HepG2 (cell line): ENCODE measurements around the gene RCAN2. TPM values are rescaled to one million over a fixed set of nuclear protein-coding genes. Genes with fewer than 3 reads are reported as not detected.

ENCODE experiments used
- ATAC-seq: fragments of 200-7000 bp; cut with Tn5 transposase; 3 replicates; pipeline ENCODE4 v1.9.1; 2020; ENCODE audit warnings: mild to moderate bottlenecking, moderate library complexity
- BruUV-seq: library from RNA; stranded (reverse); fragments of 400-500 nt; replicated peaks from 2 replicates; lab custom pipeline; 2021; lab: Mats Ljungman, UMichigan
- CTCF ChIA-PET: fragments of 300-600 bp; formaldehyde crosslinking; extraction: SDS; loops from one replicate; lab custom pipeline; 2021; ENCODE audit warnings: low total read pairs, inconsistent platforms, low intra/inter-chr PET ratio; lab: Yijun Ruan, JAX
- POLR2A ChIA-PET: fragments of 350-600 bp; sonication (Branson Sonifier 250); formaldehyde crosslinking; loops from one replicate; lab custom pipeline; 2020; ENCODE audit warnings: antibody characterized with exemption, inconsistent platforms; lab: Yijun Ruan, JAX
- DNase-seq: peaks from one replicate; pipeline ENCODE4 v3.0.0-alpha.2; 2015; ENCODE audit warnings: low spot score
- FAIRE-seq: peaks from 3 replicates; lab custom pipeline; 2011; peaks lifted over from hg19 to GRCh38; lab: Jason Lieb, UNC
- H2AFZ ChIP-seq: one replicate; pipeline ENCODE4 v1.6.1; 2011; ENCODE audit warnings: low read length, inconsistent platforms
- H3K27ac ChIP-seq: fragments of 300-600 bp; 3 replicates; pipeline ENCODE4 v1.8.0; 2011; ENCODE audit warnings: mixed run types, mild to moderate bottlenecking, mixed read lengths, low read length, inconsistent platforms; ENCODE audit not compliant: insufficient read depth; ENCODE audit errors: extremely low read length
- H3K27me3 ChIP-seq, 2 experiments: fragments of 200-600 bp in 1 of 2; 2 replicates in 1 of 2; 3 replicates in 1 of 2; pipeline versions ENCODE4 v1.6.0 to v1.8.0; 2011; ENCODE audit warnings: low read length in 2 of 2, mild to moderate bottlenecking in 2 of 2, moderate library complexity in 2 of 2, inconsistent platforms in 1 of 2; ENCODE audit not compliant: insufficient read depth in 2 of 2, control insufficient read depth in 1 of 2
- H3K36me3 ChIP-seq, 2 experiments: fragments of 200-600 bp in 1 of 2; replicated peaks in 1 of 2; 2 replicates in 1 of 2; 3 replicates in 1 of 2; pipeline versions ENCODE4 v1.5.1 to v1.8.0; 2011; ENCODE audit warnings: low read length in 2 of 2, inconsistent platforms in 1 of 2; ENCODE audit not compliant: insufficient read depth in 2 of 2, control insufficient read depth in 1 of 2
- H3K4me1 ChIP-seq: 2 replicates; pipeline ENCODE4 v1.5.1; 2012; ENCODE audit warnings: low read length, inconsistent platforms; ENCODE audit not compliant: insufficient read depth
- H3K4me2 ChIP-seq: 2 replicates; pipeline ENCODE4 v1.6.0; 2011; ENCODE audit warnings: low read depth, low read length, inconsistent platforms
- H3K4me3 ChIP-seq, 3 experiments: fragments of 200-600 bp in 1 of 3; sonication (generic), shearing (Covaris generic) in 1 of 3; replicated peaks in 1 of 3; 2 replicates each; pipeline ENCODE4 v1.5.1; 2011 to 2016; ENCODE audit warnings: low read length in 3 of 3, inconsistent platforms in 2 of 3, low read depth in 2 of 3, mild to moderate bottlenecking in 2 of 3, control low read depth in 1 of 3, mixed read lengths in 1 of 3; ENCODE audit not compliant: insufficient read depth in 1 of 3
- H3K79me2 ChIP-seq: one replicate; pipeline ENCODE4 v1.6.1; 2011; ENCODE audit warnings: low read length, inconsistent platforms; ENCODE audit not compliant: insufficient read depth
- H3K9ac ChIP-seq: 2 replicates; pipeline ENCODE4 v1.6.0; 2011; ENCODE audit warnings: mild to moderate bottlenecking, low read depth, low read length, inconsistent platforms; ENCODE audit not compliant: insufficient read depth
- H3K9me3 ChIP-seq: 2 replicates; pipeline ENCODE4 v1.5.1; 2012; ENCODE audit warnings: mild to moderate bottlenecking, low read length
- H4K20me1 ChIP-seq: 2 replicates; pipeline ENCODE4 v1.6.0; 2011; ENCODE audit warnings: inconsistent platforms, mild to moderate bottlenecking, low read length, moderate library complexity; ENCODE audit not compliant: insufficient read depth
- ATM ChIP-seq: fragments of 450-650 bp; IDR thresholded peaks from 2 replicates; pipeline ENCODE4 v1.7.1; 2017; ENCODE audit warnings: mild to moderate bottlenecking, borderline replicate concordance
- CBX2 ChIP-seq, 2 experiments: fragments of 200-600 bp in 1 of 2; sonication (generic); formaldehyde crosslinking in 1 of 2; IDR thresholded peaks; 2 replicates each; pipeline versions ENCODE4 v1.7.0 to v1.8.1; 2018 to 2022; ENCODE audit warnings: low read depth in 2 of 2, low read length in 1 of 2, mild to moderate bottlenecking in 1 of 2, missing genetic modification reagents in 1 of 2
- ESRRA ChIP-seq: sonication (generic); formaldehyde crosslinking; IDR thresholded peaks from 2 replicates; pipeline ENCODE4 v1.5.1; 2020; ENCODE audit warnings: mild to moderate bottlenecking, low read depth, missing genetic modification reagents
- FOXA3 ChIP-seq: IDR thresholded peaks from 2 replicates; pipeline ENCODE4 v1.6.1; 2016; ENCODE audit warnings: missing genetic modification reagents, missing compliant biosample characterization
- JUNB ChIP-seq: sonication (generic); formaldehyde crosslinking; IDR thresholded peaks from 2 replicates; pipeline ENCODE4 v1.8.0; 2022; ENCODE audit warnings: missing genetic modification reagents, mild to moderate bottlenecking, borderline replicate concordance
- NONO ChIP-seq, 2 experiments: fragments of 450-650 bp in 1 of 2; sonication (generic) in 1 of 2; formaldehyde crosslinking in 1 of 2; IDR thresholded peaks in 1 of 2; conservative IDR thresholded peaks in 1 of 2; 2 replicates each; pipeline versions ENCODE4 v1.6.1 to v1.8.0; 2017 to 2022; ENCODE audit warnings: mild to moderate bottlenecking in 1 of 2, missing genetic modification reagents in 1 of 2, moderate library complexity in 1 of 2
- SOX6 ChIP-seq, 2 experiments: fragments of 450-650 bp in 1 of 2; sonication (generic) in 1 of 2; formaldehyde crosslinking in 1 of 2; IDR thresholded peaks; 2 replicates each; pipeline versions ENCODE4 v1.4.0 to v1.6.1; 2017 to 2020; ENCODE audit warnings: antibody characterized with exemption in 1 of 2, mild to moderate bottlenecking in 1 of 2, missing genetic modification reagents in 1 of 2
- ZFP62 ChIP-seq: sonication (generic); formaldehyde crosslinking; IDR thresholded peaks from 2 replicates; pipeline ENCODE4 v1.4.0; 2020; ENCODE audit warnings: missing genetic modification reagents
- ZNF180 ChIP-seq: sonication (generic); formaldehyde crosslinking; IDR thresholded peaks from 2 replicates; pipeline ENCODE4 v1.4.0; 2020; ENCODE audit warnings: low read depth, missing genetic modification reagents, borderline replicate concordance
- WGBS: methylation state at CpG from one replicate; pipeline ENCODE4 v1.1.6; 2017; ENCODE audit warnings: low lambda C conversion rate; 5-methylcytosine and 5-hydroxymethylcytosine counted together
- in situ Hi-C: cut with HindIII; loops from 2 replicates; pipeline ENCODE4 v1.10.0; 2017; ENCODE audit warnings: low pct_unique_long_range_greater_than_20kb; ENCODE audit not compliant: extremely low pct_ligation_motif_present
- intact Hi-C: fragments of 100-400 bp; cut with micrococcal nuclease; formaldehyde crosslinking; loops from one replicate; pipeline ENCODE4 v1.10.0; 2022; ENCODE audit not compliant: unreplicated experiment
- polyA plus RNA-seq, 8 experiments: library from polyadenylated mRNA; depleted of rRNA in 3 of 8; stranded (reverse) in 7 of 8; unstranded in 1 of 8; fragments of >200 nt; fragmentation: Illumina TruSeq in 4 of 8; extraction: Trizol in 4 of 8; gene quantifications; 2 replicates each; pipeline versions ENCODE4 v1.2.1 to v1.2.3, GENCODE V29; 2011 to 2016; ENCODE audit warnings: low read depth in 4 of 8, missing spikeins in 1 of 8, mixed read lengths in 1 of 8; ENCODE audit not compliant: insufficient read depth in 1 of 8
- total RNA-seq, 5 experiments: library from RNA; depleted of rRNA; stranded (reverse); fragments of >200 nt; fragmentation: Illumina TruSeq; extraction: Trizol; gene quantifications; 2 replicates each; pipeline ENCODE4 v1.2.3, GENCODE V29; 2016; ENCODE audit warnings: low read depth in 1 of 5
- TF ChIP-seq, protein P1 (sequence below): sonication (generic); formaldehyde crosslinking; IDR thresholded peaks from 2 replicates; pipeline ENCODE4 v1.4.0; 2020; ENCODE audit warnings: low read depth, missing genetic modification reagents
- TF ChIP-seq, protein P2 (sequence below): sonication (generic); formaldehyde crosslinking; IDR thresholded peaks from 2 replicates; pipeline ENCODE4 v1.8.0; 2022; ENCODE audit warnings: mild to moderate bottlenecking, missing genetic modification reagents, borderline replicate concordance
- TF ChIP-seq, protein P3 (sequence below): IDR thresholded peaks from 2 replicates; pipeline ENCODE4 v1.6.1; 2016; ENCODE audit warnings: mild to moderate bottlenecking, missing biosample characterization, missing genetic modification reagents
- TF ChIP-seq, protein P4 (sequence below): sonication (generic); formaldehyde crosslinking; IDR thresholded peaks from 2 replicates; pipeline ENCODE4 v1.4.0; 2020; ENCODE audit warnings: missing genetic modification reagents

Gene RCAN2
- total and polyA plus RNA-seq, 2 of the 13 experiments (the other 11 are each of a cell fraction or from before 2014, with no cell fraction given) = not detected

DNA sequence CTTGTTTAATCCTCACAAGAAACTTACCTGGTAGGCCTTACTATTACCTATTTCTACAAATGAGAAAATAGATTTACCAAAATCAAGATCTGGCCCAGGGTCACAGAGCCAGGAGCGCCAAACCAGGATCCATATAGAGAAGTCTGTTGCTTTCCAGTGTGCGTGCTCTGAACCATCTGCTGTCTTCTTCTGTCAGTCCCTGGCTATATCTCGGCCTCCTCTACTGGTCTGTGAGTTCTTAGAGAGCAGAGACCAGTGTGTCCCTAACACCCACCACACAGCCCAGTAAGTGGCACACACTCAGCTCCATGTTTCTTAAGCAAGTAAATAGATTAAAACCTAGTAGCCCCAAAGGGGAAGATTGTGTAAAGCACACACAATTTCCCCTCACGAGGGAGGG, 301.5 kb downstream of the RCAN2 start (continued):
- TF ChIP-seq ZFP62 = no peak
- no peak for TF ChIP-seq NONO (IDR thresholded peaks at IDR 0.05)
- TF ChIP-seq NONO (CRISPR knock-in tag; conservative IDR thresholded peaks at IDR 0.05) = no peak
- TF ChIP-seq, protein P1, sequence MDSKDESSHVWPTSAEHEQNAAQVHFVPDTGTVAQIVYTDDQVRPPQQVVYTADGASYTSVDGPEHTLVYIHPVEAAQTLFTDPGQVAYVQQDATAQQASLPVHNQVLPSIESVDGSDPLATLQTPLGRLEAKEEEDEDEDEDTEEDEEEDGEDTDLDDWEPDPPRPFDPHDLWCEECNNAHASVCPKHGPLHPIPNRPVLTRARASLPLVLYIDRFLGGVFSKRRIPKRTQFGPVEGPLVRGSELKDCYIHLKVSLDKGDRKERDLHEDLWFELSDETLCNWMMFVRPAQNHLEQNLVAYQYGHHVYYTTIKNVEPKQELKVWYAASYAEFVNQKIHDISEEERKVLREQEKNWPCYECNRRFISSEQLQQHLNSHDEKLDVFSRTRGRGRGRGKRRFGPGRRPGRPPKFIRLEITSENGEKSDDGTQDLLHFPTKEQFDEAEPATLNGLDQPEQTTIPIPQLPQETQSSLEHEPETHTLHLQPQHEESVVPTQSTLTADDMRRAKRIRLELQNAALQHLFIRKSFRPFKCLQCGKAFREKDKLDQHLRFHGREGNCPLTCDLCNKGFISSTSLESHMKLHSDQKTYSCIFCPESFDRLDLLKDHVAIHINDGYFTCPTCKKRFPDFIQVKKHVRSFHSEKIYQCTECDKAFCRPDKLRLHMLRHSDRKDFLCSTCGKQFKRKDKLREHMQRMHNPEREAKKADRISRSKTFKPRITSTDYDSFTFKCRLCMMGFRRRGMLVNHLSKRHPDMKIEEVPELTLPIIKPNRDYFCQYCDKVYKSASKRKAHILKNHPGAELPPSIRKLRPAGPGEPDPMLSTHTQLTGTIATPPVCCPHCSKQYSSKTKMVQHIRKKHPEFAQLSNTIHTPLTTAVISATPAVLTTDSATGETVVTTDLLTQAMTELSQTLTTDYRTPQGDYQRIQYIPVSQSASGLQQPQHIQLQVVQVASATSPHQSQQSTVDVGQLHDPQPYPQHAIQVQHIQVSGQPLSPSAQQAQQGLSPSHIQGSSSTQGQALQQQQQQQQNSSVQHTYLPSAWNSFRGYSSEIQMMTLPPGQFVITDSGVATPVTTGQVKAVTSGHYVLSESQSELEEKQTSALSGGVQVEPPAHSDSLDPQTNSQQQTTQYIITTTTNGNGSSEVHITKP (CRISPR knock-in tag) = no peak
- TF ChIP-seq ESRRA (CRISPR knock-in tag) = no peak
- TF ChIP-seq ATM = no peak
- TF ChIP-seq, protein P2, sequence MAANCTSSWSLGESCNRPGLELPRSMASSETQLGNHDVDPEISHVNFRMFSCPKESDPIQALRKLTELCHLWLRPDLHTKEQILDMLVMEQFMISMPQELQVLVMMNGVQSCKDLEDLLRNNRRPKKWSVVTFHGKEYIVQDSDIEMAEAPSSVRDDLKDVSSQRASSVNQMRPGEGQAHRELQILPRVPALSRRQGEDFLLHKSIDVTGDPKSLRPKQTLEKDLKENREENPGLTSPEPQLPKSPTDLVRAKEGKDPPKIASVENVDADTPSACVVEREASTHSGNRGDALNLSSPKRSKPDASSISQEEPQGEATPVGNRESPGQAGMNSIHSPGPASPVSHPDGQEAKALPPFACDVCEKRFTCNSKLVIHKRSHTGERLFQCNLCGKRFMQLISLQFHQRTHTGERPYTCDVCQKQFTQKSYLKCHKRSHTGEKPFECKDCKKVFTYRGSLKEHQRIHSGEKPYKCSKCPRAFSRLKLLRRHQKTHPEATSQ (CRISPR knock-in tag) = no peak

DNA sequence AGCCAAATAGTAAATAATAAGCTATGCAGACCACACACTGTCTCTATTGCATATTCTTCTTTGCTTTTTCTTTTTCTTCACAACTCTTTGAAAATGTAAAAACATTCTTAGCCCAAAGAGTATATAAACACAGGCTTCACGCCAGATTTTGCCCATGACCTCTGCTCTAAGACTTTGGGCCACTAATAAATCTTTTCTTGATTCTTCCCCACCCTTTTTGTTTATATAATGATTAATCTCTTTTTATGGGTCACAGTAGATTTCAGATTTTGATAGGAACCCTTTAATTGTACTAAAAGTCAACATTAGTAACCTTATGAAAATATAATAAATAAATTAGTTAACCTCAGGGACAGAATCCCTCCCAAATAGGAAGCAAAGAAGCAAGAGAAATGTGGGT, 304.7 kb downstream of the RCAN2 start:
- 2% methylated on average over 1 of the region's 1 CpG for WGBS
- no TSS peak for BruUV-seq
- Histone ChIP-seq H3K27ac (no peak overlapping the region), H3K9ac (no peak overlapping the region), H3K36me3 (no peaks in the 10 kb centered on the region), H2AFZ (no peak overlapping the region), H3K27me3 (peaks cover 0 to 9% of the 10 kb centered on the region in 2 experiments; a peak in 1 of 5 replicates), H3K79me2 (no peaks in the 10 kb centered on the region), H3K4me1 (no peaks in the 10 kb centered on the region), H3K9me3 (no peaks in the 10 kb centered on the region), H3K4me3 (no peak overlapping the region), H3K4me2 (no peak overlapping the region), H4K20me1 (no peaks in the 10 kb centered on the region)
- ATAC-seq = no peak
- ChIA-PET POLR2A (no interaction called here), CTCF (no interaction called here)
- no peak for DNase-seq
- in situ Hi-C loops (no loop called here), intact Hi-C loops (no loop called here)
- FAIRE-seq = no peak
- TF ChIP-seq, protein P3, sequence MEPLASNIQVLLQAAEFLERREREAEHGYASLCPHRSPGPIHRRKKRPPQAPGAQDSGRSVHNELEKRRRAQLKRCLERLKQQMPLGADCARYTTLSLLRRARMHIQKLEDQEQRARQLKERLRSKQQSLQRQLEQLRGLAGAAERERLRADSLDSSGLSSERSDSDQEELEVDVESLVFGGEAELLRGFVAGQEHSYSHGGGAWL = no peak
- TF ChIP-seq ZNF180 (CRISPR knock-in tag) (no peak), JUNB (CRISPR knock-in tag) (no peak), FOXA3 (CRISPR knock-in tag) (no peak), CBX2 (IDR thresholded peaks at IDR 0.05; ENCODE audit: low read depth, low read length) (no peak), CBX2 (CRISPR knock-in tag; IDR thresholded peaks at IDR 0.05; ENCODE audit: low read depth) (no peak), SOX6 (IDR thresholded peaks at IDR 0.05) (no peak), SOX6 (CRISPR knock-in tag; IDR thresholded peaks at IDR 0.05) (no peak)
- TF ChIP-seq, protein P4, sequence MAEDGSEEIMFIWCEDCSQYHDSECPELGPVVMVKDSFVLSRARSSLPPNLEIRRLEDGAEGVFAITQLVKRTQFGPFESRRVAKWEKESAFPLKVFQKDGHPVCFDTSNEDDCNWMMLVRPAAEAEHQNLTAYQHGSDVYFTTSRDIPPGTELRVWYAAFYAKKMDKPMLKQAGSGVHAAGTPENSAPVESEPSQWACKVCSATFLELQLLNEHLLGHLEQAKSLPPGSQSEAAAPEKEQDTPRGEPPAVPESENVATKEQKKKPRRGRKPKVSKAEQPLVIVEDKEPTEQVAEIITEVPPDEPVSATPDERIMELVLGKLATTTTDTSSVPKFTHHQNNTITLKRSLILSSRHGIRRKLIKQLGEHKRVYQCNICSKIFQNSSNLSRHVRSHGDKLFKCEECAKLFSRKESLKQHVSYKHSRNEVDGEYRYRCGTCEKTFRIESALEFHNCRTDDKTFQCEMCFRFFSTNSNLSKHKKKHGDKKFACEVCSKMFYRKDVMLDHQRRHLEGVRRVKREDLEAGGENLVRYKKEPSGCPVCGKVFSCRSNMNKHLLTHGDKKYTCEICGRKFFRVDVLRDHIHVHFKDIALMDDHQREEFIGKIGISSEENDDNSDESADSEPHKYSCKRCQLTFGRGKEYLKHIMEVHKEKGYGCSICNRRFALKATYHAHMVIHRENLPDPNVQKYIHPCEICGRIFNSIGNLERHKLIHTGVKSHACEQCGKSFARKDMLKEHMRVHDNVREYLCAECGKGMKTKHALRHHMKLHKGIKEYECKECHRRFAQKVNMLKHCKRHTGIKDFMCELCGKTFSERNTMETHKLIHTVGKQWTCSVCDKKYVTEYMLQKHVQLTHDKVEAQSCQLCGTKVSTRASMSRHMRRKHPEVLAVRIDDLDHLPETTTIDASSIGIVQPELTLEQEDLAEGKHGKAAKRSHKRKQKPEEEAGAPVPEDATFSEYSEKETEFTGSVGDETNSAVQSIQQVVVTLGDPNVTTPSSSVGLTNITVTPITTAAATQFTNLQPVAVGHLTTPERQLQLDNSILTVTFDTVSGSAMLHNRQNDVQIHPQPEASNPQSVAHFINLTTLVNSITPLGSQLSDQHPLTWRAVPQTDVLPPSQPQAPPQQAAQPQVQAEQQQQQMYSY (CRISPR knock-in tag) = no peak
